Gastrocnemius medialis (tissue), 4 donors: Measurements from ENCODE around the gene MARF1. TPM values are rescaled to one million over a fixed set of nuclear protein-coding genes. Genes with fewer than 3 reads are reported as not detected.
A peak's percentile ranks its signal among the peaks of the same experiment; 100 is the strongest.

Source experiments
- ATAC-seq, 2 donors: fragments of 150-250 bp; one replicate each; pipeline ENCODE4 v1.9.1; 2016
- DNase-seq, 2 donors: peaks; one replicate each; pipeline ENCODE4 v3.0.0-alpha.2; 2019
- H3K27ac ChIP-seq, 4 donors: fragments of 200-600 bp; sonication (generic); 1 replicate in 1 of 4; 2 replicates in 3 of 4; pipeline ENCODE4 v1.5.1; 2016 to 2018; ENCODE audit warnings: mild to moderate bottlenecking in 2 of 4, moderate library complexity in 1 of 4
- H3K27me3 ChIP-seq, 3 donors: fragments of 200-600 bp; sonication (generic) in 2 of 3; 1 replicate in 1 of 3; 2 replicates in 2 of 3; pipeline versions ENCODE4 v1.5.1 to v1.6.0; 2016 to 2019; ENCODE audit warnings: mild to moderate bottlenecking in 1 of 3, moderate library complexity in 1 of 3
- H3K36me3 ChIP-seq, 2 donors: fragments of 200-600 bp; sonication (generic) in 1 of 2; one replicate each; pipeline ENCODE4 v1.5.1; 2017 to 2018
- H3K4me1 ChIP-seq, 2 donors: fragments of 200-600 bp; sonication (generic) in 1 of 2; one replicate each; pipeline ENCODE4 v1.5.1; 2016 to 2017; ENCODE audit warnings: mild to moderate bottlenecking in 2 of 2
- H3K4me3 ChIP-seq, 4 donors: fragments of 200-600 bp; sonication (generic) in 3 of 4; 1 replicate in 1 of 4; 2 replicates in 3 of 4; pipeline ENCODE4 v1.5.1; 2016 to 2019; ENCODE audit warnings: mild to moderate bottlenecking in 2 of 4
- H3K9me3 ChIP-seq, 3 donors: fragments of 200-600 bp; sonication (generic) in 2 of 3; 1 replicate in 1 of 3; 2 replicates in 2 of 3; pipeline ENCODE4 v1.5.1; 2016 to 2019
- CTCF ChIP-seq, 5 experiments: fragments of 450-650 bp in 3 of 5; fragments of 200-600 bp in 2 of 5; sonication (generic) in 2 of 5; IDR thresholded peaks in 4 of 5; conservative IDR thresholded peaks in 1 of 5; 1 replicate in 4 of 5; 2 replicates in 1 of 5; pipeline ENCODE4 v1.5.1; 2016 to 2019; ENCODE audit warnings: antibody characterized with exemption in 5 of 5, mild to moderate bottlenecking in 3 of 5, moderate library complexity in 3 of 5
- POLR2A ChIP-seq, 2 donors: fragments of 450-650 bp; IDR thresholded peaks; one replicate each; pipeline ENCODE4 v1.6.1; 2017; ENCODE audit warnings: antibody characterized with exemption in 2 of 2, mild to moderate bottlenecking in 2 of 2, moderate library complexity in 2 of 2
- in situ Hi-C, 4 donors: fragments of 200-750 bp; cut with MboI; loops; one replicate each; pipeline versions ENCODE4 v1.15.0 to v1.8.0; 2017; ENCODE audit warnings: low sequenced_read_pairs in 4 of 4
- intact Hi-C: fragments of 100-400 bp; cut with DNase I; formaldehyde crosslinking; loops from one replicate; pipeline ENCODE4 v1.15.1; 2023; ENCODE audit warnings: low total_unique reads
- total RNA-seq, 4 donors: library from RNA; depleted of rRNA; stranded (reverse); fragments of >200 nt; gene quantifications; one replicate each; pipeline versions ENCODE4 v1.1.0 to v1.2.3, GENCODE V29; 2016

MARF1 gene
- total RNA-seq, 4 donors from 2014 or later, result 19.5 to 29.8 (median 26.5) TPM

DNA sequence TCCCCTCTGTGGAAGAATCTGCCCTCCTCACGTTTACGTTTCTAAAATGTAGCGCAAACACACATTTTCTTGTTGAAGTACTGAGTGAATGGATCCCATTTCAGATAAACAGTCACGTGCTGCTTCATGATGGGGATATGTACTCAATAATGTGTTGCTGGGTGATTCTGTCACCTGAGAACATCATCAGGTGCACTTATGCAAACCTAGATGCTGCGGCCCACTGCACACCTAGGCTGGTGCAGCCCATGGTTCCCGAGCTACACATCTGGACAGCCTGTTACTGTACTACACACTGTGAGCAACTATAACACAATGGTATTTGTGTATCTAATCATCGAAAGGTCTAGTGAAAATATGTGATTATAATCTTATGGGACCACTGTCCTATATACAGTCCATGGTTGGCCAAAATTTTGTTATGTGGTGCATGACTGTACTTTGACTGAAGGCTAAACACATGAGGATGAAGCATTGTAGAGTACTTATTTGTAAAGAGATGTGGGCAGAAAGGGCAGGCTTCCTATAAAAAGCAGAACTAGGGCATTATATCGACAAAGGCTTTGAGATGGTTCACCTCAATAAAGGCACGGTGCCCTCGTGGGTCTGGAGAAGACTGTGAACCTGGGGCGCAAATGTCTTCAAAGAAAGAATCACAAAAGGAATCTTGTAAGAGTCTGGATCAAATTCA, 26.3 kb downstream of the MARF1 start:
- Histone ChIP-seq H3K9me3 (no peaks in the 10 kb centered on the region), H3K4me3 (no peak overlapping the region), H3K27me3 (no peaks in the 10 kb centered on the region), H3K36me3 (peaks cover 6 to 73% of the 10 kb centered on the region in 2 donors), H3K4me1 (peaks cover 21 to 33% of the 10 kb centered on the region in 2 donors), H3K27ac (peak overlapping the region in 3 of 4 donors; percentile 4 to 52 (median 43))
- TF ChIP-seq POLR2A (IDR thresholded peaks at IDR 0.05) (no peak), CTCF (IDR thresholded peaks at IDR 0.05 in 4 of 5, conservative IDR thresholded peaks at IDR 0.05 in 1 of 5) (no peak)
- in situ Hi-C loops (no loop called here), intact Hi-C loops (no loop called here)
- no peak for ATAC-seq
- no peak for DNase-seq

GRCh38 chr16:15616012-15616411, 26.9 kb downstream of the MARF1 start:
- no peak for DNase-seq
- in situ Hi-C loops, result no loop called here
- ATAC-seq, result no peak
- Histone ChIP-seq H3K36me3 (peaks cover 6 to 77% of the 10 kb centered on the region in 2 donors), H3K27me3 (no peaks in the 10 kb centered on the region), H3K4me3 (no peak overlapping the region), H3K9me3 (no peaks in the 10 kb centered on the region), H3K4me1 (peaks cover 15 to 30% of the 10 kb centered on the region in 2 donors), H3K27ac (peak overlapping the region in 3 of 4 donors; percentile 4 to 52 (median 43))
- intact Hi-C loops, result no loop called here
- TF ChIP-seq CTCF (IDR thresholded peaks at IDR 0.05 in 4 of 5, conservative IDR thresholded peaks at IDR 0.05 in 1 of 5), result no peak
- no peak for TF ChIP-seq POLR2A (IDR thresholded peaks at IDR 0.05)

GRCh38 chr16:15613676-15614075, 29.3 kb downstream of the MARF1 start:
- ATAC-seq, result no peak
- H3K27me3 ChIP-seq, result no peaks in the 10 kb centered on the region
- in situ Hi-C loops (no loop called here), intact Hi-C loops (no loop called here)
- peaks cover 28 to 40% of the 10 kb centered on the region in 2 donors for H3K4me1 ChIP-seq
- no peak for DNase-seq
- no peaks in the 10 kb centered on the region for H3K9me3 ChIP-seq
- peak overlapping the region; percentile 81 to 92 (median 89) for H3K27ac ChIP-seq
- H3K36me3 ChIP-seq, result peaks cover 6 to 61% of the 10 kb centered on the region in 2 donors
- no peak overlapping the region for H3K4me3 ChIP-seq
- TF ChIP-seq CTCF (IDR thresholded peaks at IDR 0.05 in 4 of 5, conservative IDR thresholded peaks at IDR 0.05 in 1 of 5) (no peak), POLR2A (IDR thresholded peaks at IDR 0.05) (no peak)

- no peak for ATAC-seq
- in situ Hi-C loops, result no loop called here
Observed at GRCh38 chr16:15611610-15612009, 31.3 kb downstream of the MARF1 start.

More at GRCh38 chr16:15611610-15612009, 31.3 kb downstream of the MARF1 start:
- Histone ChIP-seq H3K27ac (peak overlapping the region; percentile 81 to 92 (median 89)), H3K4me1 (peaks cover 46 to 58% of the 10 kb centered on the region in 2 donors), H3K9me3 (no peaks in the 10 kb centered on the region), H3K27me3 (no peaks in the 10 kb centered on the region), H3K36me3 (peaks cover 6 to 40% of the 10 kb centered on the region in 2 donors), H3K4me3 (no peak overlapping the region)
- no peak for DNase-seq
- intact Hi-C loops, result no loop called here
- TF ChIP-seq CTCF (IDR thresholded peaks at IDR 0.05 in 4 of 5, conservative IDR thresholded peaks at IDR 0.05 in 1 of 5) (no peak), POLR2A (IDR thresholded peaks at IDR 0.05) (no peak)
